PC-3 (cell line): ENCODE measurements around the gene ZCCHC7. TPM values are rescaled to one million over a fixed set of nuclear protein-coding genes. Genes with fewer than 3 reads are reported as not detected.

Experiments
- ATAC-seq: fragments of 200-7000 bp; cut with Tn5 transposase; 2 replicates; pipeline ENCODE4 v1.9.1; 2020; ENCODE audit warnings: mild to moderate bottlenecking, moderate library complexity
- BruUV-seq: library from RNA; stranded (reverse); fragments of 400-500 nt; replicated peaks from 2 replicates; lab custom pipeline; 2021; lab: Mats Ljungman, UMichigan
- CTCF ChIA-PET: fragments of 300-600 bp; sonication (Branson Sonifier 250); formaldehyde crosslinking; loops from one replicate; lab custom pipeline; 2022; ENCODE audit warnings: antibody characterized with exemption; lab: Charles Lee
- POLR2A ChIA-PET: fragments of 300-600 bp; sonication (Branson Sonifier 250); formaldehyde crosslinking; loops from one replicate; lab custom pipeline; 2022; ENCODE audit warnings: antibody characterized with exemption; ENCODE audit not compliant: unreplicated experiment; lab: Charles Lee
- DNase-seq: peaks from one replicate; pipeline ENCODE4 v3.0.0-alpha.2; 2015
- H2AFZ ChIP-seq: fragments of 300-600 bp; sonication (generic); 2 replicates; pipeline ENCODE4 v1.6.0; 2016; ENCODE audit warnings: antibody characterized with exemption, low read length
- H3F3A ChIP-seq: fragments of 300-600 bp; sonication (generic); one replicate; pipeline ENCODE4 v1.6.0; 2017; ENCODE audit warnings: antibody characterized with exemption, low read length, control low read depth, mild to moderate bottlenecking; ENCODE audit not compliant: unreplicated experiment
- H3K27ac ChIP-seq: fragments of 300-600 bp; sonication (generic); 2 replicates; pipeline ENCODE4 v1.5.1; 2016; ENCODE audit warnings: mild to moderate bottlenecking, low read length
- H3K27me3 ChIP-seq: fragments of 300-600 bp; sonication (generic); 2 replicates; pipeline ENCODE4 v1.6.1; 2016; ENCODE audit warnings: low read length, mixed read lengths
- H3K36me3 ChIP-seq: fragments of 300-600 bp; sonication (generic); 2 replicates; pipeline ENCODE4 v1.6.1; 2016; ENCODE audit warnings: low read depth, mixed run types, low read length, mixed read lengths
- H3K4me1 ChIP-seq: fragments of 300-600 bp; sonication (generic); 2 replicates; pipeline ENCODE4 v1.5.1; 2016; ENCODE audit warnings: low read length; ENCODE audit not compliant: insufficient read depth
- H3K4me2 ChIP-seq: fragments of 300-600 bp; sonication (generic); 2 replicates; pipeline ENCODE4 v1.6.0; 2016; ENCODE audit warnings: low read length
- H3K4me3 ChIP-seq: fragments of 300-600 bp; sonication (generic); 2 replicates; pipeline ENCODE4 v1.5.1; 2016; ENCODE audit warnings: mild to moderate bottlenecking, low read length, mixed read lengths
- H3K79me2 ChIP-seq: fragments of 300-600 bp; sonication (generic); 2 replicates; pipeline ENCODE4 v1.6.1; 2017; ENCODE audit warnings: low read length, mixed read lengths
- H3K9ac ChIP-seq: fragments of 300-600 bp; sonication (generic); 2 replicates; pipeline ENCODE4 v1.6.0; 2016; ENCODE audit warnings: mild to moderate bottlenecking, low read length
- H3K9me2 ChIP-seq: fragments of 300-600 bp; sonication (generic); replicated peaks from 2 replicates; pipeline ENCODE4 v1.6.1; 2016; ENCODE audit warnings: mixed run types, low read length, mixed read lengths
- H3K9me3 ChIP-seq: fragments of 300-600 bp; sonication (generic); 2 replicates; pipeline ENCODE4 v1.6.1; 2016; ENCODE audit warnings: low read length, mixed read lengths
- H4K20me1 ChIP-seq: fragments of 300-600 bp; sonication (generic); 2 replicates; pipeline ENCODE4 v1.6.1; 2016; ENCODE audit warnings: low read length, mixed read lengths
- CTCF ChIP-seq: fragments of 300-600 bp; sonication (generic); conservative IDR thresholded peaks from 2 replicates; pipeline ENCODE4 v1.5.1; 2017; ENCODE audit warnings: antibody characterized with exemption, low read depth, mild to moderate bottlenecking, low read length
- EZH2 ChIP-seq: fragments of 300-600 bp; sonication (generic); IDR thresholded peaks from one replicate; pipeline ENCODE4 v1.6.1; 2017; ENCODE audit warnings: antibody characterized with exemption, mild to moderate bottlenecking, low read length; ENCODE audit not compliant: unreplicated experiment
- EZH2phosphoT487 ChIP-seq: fragments of 300-600 bp; sonication (generic); IDR thresholded peaks from 2 replicates; pipeline ENCODE4 v1.6.1; 2018; ENCODE audit warnings: mild to moderate bottlenecking, antibody characterized with exemption, low read length, borderline replicate concordance
- intact Hi-C: fragments of 100-400 bp; cut with micrococcal nuclease; formaldehyde crosslinking; loops from 2 replicates; pipeline ENCODE4 v1.9.0; 2023
- total RNA-seq: library from RNA; depleted of rRNA; stranded (reverse); fragments of >200 nt; gene quantifications from 2 replicates; pipeline ENCODE4 v1.2.3, GENCODE V29; 2014

ZCCHC7 gene
- total RNA-seq, 1 experiment from 2014 or later, result 6.5 TPM

- ChIA-PET CTCF (no interaction called here), POLR2A (no interaction called here)
- ATAC-seq (no peak), DNase-seq (no peak)
- Histone ChIP-seq H3K9me2 (no peaks in the 10 kb centered on the region), H3K36me3 (no peaks in the 10 kb centered on the region), H3K9ac (no peak overlapping the region), H3K27me3 (no peaks in the 10 kb centered on the region), H3F3A (no peaks in the 10 kb centered on the region), H2AFZ (no peak overlapping the region), H3K9me3 (no peaks in the 10 kb centered on the region), H3K4me3 (no peak overlapping the region), H4K20me1 (no peaks in the 10 kb centered on the region), H3K4me2 (no peak overlapping the region), H3K27ac (no peak overlapping the region), H3K4me1 (no peaks in the 10 kb centered on the region), H3K79me2 (no peaks in the 10 kb centered on the region)
- intact Hi-C loops, result no loop called here
- BruUV-seq, result no TSS peak
- TF ChIP-seq CTCF, result no peak; the same call in 1 of the 2 replicates
These were observed 59.8 kb downstream of the ZCCHC7 start for GRCh38 chr9:37180138-37180537.

GRCh38 chr9:37182718-37183117 is 62.3 kb downstream of the ZCCHC7 start:
- Histone ChIP-seq H4K20me1 (no peaks in the 10 kb centered on the region), H3K9ac (no peak overlapping the region), H3F3A (no peaks in the 10 kb centered on the region), H3K4me2 (no peak overlapping the region), H3K9me3 (no peaks in the 10 kb centered on the region), H2AFZ (no peak overlapping the region), H3K4me3 (no peak overlapping the region), H3K27ac (no peak overlapping the region), H3K27me3 (no peaks in the 10 kb centered on the region), H3K79me2 (no peaks in the 10 kb centered on the region), H3K9me2 (no peaks in the 10 kb centered on the region), H3K4me1 (peaks cover 3% of the 10 kb centered on the region; the same call in 1 of the 2 replicates), H3K36me3 (no peaks in the 10 kb centered on the region)
- intact Hi-C loops, result no loop called here
- DNase-seq (no peak), ATAC-seq (no peak)
- no TSS peak for BruUV-seq
- CTCF ChIA-PET, result no interaction called here
- TF ChIP-seq EZH2 (no peak), CTCF (no peak), EZH2phosphoT487 (no peak)
- POLR2A ChIA-PET, result no interaction called here

GRCh38 chr9:37184905-37185867 is 64.8 kb downstream of the ZCCHC7 start:
- no peaks in the 10 kb centered on the region for H3K36me3 ChIP-seq
- H3K9me2 ChIP-seq, result no peaks in the 10 kb centered on the region
- no peak overlapping the region for H3K4me2 ChIP-seq
- H3K4me3 ChIP-seq, result no peak overlapping the region
- no peaks in the 10 kb centered on the region for H4K20me1 ChIP-seq
- intact Hi-C loops, result no loop called here
- BruUV-seq, result no TSS peak
- H2AFZ ChIP-seq, result no peak overlapping the region
- ATAC-seq, result no peak
- peaks cover 6% of the 10 kb centered on the region; the same call in 1 of the 2 replicates for H3K4me1 ChIP-seq
- ChIA-PET POLR2A (no interaction called here), CTCF (no interaction called here)
- H3K27me3 ChIP-seq, result no peaks in the 10 kb centered on the region
- no peaks in the 10 kb centered on the region for H3F3A ChIP-seq
- H3K27ac ChIP-seq, result no peak overlapping the region
- H3K9ac ChIP-seq, result no peak overlapping the region
- no peaks in the 10 kb centered on the region for H3K79me2 ChIP-seq
- no peak for DNase-seq
- no peak for TF ChIP-seq CTCF
- no peak for TF ChIP-seq EZH2phosphoT487
- no peak for TF ChIP-seq EZH2
- no peaks in the 10 kb centered on the region for H3K9me3 ChIP-seq
